GM19455 (cell line): ENCODE results near the gene OR52K2.
"Not testable (repeated sequence)": the region's sequence is repeated elsewhere in the genome, so short reads cannot be mapped to it uniquely, and the experiment has no call there.

Source experiments
- ATAC-seq: cut with Tn5 transposase; IDR thresholded peaks from one replicate; pipeline ENCODE4 v1.9.1; 2021; ENCODE audit not compliant: unreplicated experiment

The OR52K2 gene

DNA sequence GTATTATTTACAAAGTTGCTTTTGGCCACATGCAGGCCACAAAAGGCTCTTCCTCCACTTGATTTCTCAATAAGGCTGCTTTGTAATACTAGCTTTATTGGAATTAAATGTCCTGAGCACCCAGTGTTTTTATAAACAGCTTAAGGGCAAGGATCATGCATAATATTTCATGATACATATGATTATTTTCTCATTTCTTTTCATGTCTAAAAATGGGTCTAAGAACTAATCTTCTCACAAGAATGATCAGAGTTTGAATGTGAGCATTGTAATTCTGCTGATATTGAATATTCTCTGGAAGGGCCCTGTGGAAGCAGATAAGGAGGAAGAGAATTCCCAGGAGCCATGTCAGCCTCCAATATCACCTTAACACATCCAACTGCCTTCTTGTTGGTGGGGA is at the start of gene OR52K2:
TSS of gene OR52K2 (plus strand) at position 301 of the 400 bp plus-strand sequence. CDS start at position 346, 45 bp downstream.
- ATAC-seq, result no peak

DNA sequence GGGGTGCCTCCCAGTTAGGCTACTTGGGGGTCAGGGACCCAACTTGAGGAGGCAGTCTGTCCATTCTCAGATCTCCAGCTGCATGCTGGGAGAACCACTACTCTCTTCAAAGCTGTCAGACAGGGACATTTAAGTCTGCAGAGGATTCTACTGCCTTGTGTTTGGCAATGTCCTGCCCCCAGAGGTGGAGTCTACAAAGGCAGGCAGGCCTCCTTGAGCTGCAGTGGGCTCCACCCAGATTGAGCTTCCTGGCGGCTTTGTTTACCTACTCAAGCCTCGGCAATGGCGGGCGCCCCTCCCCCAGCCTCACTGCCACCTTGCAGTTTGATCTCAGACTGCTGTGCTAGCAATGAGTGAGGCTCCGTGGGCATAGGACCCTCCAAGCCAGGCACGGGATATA is 42.9 kb upstream of the OR52K2 start:
- not testable (repeated sequence) for ATAC-seq

DNA sequence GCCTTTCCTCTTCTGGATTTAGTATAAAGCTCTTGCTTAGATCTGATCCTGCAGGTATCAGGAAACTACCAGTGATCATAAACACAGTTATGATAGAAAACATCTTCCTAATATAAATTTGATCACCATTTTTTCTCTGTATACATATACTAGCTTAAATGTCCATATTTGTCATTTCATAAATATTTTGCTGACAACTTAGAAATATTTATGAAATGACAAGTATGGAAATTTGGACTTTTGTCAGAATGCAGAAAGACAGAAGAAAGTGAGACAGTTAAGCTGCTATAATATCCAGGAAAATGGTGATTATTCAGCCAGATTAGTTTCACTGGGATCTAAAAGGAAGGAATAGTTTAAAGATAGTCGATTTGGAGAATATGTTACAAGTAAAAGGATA is 32.8 kb upstream of the OR52K2 start:
- no peak for ATAC-seq

DNA sequence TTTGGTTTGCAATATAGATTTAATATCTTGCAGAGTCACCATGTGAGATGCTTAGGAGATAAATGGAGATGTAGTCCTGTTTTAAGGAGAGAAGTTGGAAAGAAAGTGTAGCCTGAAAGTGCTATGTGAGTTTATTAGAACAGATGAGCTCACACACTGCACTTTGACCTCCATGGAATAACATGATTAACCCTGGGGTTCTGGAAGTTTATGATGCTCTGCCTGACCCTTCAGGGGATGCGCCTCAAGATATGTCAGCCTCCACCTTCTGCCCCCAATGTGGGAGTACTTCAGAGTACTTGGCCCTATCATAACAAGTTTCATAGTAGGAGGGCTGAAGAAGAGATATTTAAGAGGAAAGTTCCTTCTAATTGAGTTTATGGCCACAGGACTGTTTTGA is 32.3 kb upstream of the OR52K2 start:
- no peak for ATAC-seq

DNA sequence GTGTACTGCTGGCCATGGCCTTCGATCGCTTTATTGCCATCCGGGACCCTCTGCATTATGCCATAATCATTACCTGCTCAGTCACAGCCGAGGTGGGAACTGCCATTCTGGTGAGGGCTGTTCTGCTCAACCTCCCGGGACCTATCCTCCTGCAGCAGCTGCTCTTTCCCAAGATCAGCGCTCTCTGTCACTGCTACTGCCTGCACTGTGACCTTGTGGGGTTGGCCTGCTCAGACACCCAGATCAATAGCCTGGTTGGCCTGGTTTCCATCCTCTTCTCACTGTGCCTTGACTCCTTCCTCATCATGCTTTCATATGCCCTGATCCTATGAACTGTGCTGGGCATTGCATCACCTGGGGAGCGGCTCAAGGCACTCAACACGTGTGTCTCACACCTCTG is 30.7 kb upstream of the OR52K2 start:
- no peak for ATAC-seq

DNA sequence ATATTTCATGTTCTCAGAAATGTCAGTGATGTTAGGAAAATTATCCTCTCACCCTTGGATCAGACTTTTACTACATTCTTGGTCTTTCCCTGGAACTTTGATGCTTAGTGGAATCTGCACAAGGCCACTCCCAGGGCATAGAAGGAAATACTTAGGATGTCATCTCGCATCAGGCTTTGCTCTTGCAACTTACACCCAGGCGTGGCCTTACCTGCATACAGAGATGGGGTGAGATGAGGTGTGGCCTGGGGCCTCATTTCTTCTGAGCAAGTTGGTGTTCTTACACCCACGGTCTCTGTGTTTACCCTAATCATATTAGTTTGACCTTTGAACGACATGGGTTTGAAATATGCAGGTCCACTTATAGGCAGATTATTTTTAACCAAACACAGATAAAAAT is 19.0 kb upstream of the OR52K2 start:
- ATAC-seq, result no peak

DNA sequence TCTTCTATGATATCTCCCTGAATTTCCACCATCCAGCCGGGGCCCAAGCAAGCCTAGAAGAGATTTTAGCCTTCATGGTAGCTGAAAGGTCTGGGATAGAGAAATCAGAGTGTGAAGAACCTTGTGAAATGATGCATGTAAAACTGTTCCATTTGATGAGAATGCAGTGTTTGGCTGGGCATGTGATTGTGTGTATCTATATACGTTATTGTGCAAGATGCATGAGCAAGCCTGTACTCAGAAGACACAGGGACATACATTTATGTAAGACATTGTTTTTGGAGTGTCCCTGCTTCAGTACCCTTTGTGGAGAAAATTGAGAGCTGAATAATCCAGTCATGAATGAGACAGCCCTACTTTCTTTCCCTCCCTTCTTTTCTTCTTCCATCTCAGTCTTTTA is 15.2 kb upstream of the OR52K2 start:
- ATAC-seq, result no peak

DNA sequence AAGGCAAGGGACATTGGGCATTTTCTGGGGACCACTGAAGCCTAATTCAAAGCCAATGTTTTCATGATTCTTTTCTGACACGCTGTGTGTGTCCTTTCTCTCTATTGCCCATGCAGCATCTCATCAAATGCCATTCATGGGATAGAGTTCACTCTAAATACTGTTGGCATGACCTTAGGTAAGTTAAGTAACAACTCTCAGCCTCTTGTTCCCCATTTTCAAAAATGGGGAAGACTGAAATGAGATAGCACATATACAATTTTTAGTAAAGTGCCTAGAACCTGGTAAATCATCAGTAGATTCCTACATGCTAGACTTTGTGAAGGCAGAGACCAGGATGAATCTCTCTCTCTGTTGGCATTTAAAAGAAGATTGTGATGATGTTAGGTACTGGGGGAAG is 12.7 kb upstream of the OR52K2 start:
- ATAC-seq, result no peak

DNA sequence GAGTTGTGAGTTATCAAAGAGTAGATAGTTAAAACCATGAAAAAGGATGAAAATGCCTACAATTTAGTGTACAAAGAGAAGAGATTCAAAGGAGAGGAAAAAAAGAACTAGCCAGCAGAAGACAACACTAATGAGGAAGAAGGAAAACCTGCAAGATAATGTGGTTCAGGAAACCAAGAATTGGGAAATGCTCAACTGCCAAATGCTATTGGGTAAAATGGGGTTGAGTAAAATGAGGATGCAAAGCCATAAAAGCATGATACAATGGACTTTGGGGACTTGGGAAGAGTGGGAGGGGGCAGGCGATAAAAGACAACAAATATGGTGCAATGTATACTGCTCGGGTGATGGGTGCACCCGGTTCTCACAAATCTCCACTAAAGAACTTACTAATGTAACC is 7.6 kb upstream of the OR52K2 start:
- no peak for ATAC-seq

DNA sequence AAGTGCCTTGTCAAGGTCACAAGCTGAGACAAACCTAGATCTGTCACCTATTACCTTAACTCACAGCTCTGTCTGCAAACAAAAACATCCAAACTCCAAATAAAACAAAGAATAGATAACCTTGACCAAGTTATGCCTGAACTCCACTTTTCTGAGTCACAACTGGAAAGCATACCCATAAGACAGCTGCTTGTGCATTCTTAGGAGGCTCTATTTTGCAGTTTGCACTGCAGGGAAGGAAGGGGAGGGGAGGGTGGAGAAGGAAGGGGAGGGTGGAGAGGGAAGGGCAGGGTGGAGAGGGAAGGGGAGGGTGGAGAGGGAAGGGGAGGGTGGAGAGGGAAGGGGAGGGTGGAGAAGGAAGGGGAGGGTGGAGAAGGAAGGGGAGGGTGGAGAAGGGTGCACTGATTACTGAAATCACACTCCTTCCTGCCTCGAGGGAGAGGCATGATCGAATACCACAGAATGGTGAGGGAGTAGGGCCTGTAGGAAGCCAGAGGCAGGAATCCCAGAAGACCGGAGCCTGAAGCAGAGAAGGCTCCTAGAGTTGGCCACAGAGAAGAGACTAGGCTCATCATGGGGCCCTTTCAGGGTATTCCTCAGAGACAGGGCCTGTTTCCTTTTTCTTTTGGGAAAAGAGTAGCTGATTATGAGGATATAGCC is 5.7 kb upstream of the OR52K2 start:
- ATAC-seq, result no peak

DNA sequence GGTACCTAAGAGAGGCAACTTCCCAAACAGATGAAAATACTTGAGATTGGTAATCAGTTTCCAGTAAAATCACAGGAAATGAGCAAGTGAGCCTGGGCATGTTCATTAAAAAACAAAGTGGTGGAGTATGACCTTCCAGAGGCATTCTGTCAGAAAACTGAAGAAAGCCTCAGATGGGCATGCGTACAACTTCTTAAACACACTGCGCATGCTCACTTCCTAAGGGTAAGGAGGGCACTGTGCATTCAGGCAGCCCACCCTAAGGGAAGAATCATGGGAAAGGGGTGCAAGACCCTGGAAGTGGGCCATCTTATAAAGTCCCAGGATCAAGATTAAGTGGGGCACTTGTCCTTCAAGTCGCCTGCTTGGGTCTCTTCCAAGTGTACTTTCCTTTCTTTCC is 4.0 kb downstream of the OR52K2 start:
- ATAC-seq, result no peak

DNA sequence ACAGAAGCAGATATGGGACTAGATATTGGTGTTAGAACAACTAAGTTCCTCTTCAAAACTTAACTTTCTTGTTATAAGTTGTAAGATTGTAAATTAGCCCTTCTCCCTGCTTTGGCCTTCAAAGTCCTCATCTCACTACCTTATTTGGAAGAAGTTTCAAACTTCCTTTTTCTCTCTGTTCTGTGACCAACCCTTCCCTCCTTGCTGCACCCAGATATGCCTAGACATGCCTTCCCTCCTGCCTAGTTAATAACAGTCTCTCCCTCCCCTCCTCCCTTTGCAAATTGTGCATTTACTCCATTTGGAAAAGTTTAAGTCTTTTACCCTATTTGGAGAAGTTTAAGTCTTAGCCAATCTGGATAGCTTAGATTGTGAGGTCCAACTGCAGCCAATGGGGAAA is 4.9 kb downstream of the OR52K2 start:
- ATAC-seq, result no peak

DNA sequence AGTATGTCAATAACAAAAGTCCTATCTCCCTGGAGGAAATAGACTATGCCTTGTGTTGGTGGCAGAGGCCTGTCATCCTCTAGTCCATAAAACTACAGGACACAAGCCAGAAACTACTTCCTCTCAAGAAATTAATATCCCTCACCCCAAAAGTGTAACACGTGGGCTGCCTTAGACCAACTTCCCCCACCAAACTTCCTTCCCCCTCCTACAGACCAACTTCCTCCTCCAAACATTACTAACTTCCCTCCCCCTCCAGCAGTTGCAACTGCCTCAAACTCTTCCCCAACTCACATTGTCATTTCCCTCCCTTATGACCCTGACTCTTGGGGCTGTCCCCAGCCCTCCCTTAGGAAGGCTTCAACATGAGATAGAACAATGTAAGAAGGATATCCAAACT is 6.3 kb downstream of the OR52K2 start:
- ATAC-seq, result no peak

DNA sequence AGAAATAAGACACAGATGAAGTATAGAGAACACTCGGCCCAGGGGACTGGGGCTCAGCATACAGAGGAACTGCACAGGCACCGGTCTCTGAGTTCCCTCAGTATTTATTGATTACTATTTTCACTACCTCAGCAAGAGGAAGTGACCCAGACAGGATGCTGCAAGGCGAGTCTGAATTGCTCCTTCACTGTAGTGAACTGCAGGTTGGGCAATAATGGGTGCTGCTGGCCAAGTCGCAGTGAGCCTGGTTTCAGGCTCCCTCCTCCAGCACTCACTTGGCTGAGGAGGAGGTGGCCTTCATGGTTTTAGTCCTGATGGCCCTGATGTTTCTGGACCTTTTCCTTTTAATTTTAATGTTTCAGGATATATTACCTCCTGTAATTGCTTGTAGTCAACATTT is 10.4 kb downstream of the OR52K2 start:
- peak; percentile 84 for ATAC-seq

DNA sequence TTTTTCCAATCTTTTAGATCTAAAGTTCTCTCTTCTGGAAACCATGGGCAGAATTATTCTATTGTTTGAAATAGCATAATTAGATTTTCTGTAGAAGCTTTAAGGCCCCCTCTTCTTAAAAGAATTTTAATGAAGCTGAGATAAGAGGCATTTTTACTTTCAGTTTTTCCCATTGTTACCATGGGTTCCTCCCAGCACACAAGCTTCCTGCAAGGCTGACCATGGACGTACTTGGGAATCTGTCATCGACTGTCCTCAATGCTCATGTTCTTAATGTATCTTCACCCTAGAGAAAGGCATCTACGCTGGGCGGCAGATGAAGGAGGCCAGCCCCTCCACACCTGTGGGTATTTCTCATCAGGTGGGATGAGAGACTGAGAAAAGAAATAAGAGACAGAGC is 11.1 kb downstream of the OR52K2 start:
- no peak for ATAC-seq

DNA sequence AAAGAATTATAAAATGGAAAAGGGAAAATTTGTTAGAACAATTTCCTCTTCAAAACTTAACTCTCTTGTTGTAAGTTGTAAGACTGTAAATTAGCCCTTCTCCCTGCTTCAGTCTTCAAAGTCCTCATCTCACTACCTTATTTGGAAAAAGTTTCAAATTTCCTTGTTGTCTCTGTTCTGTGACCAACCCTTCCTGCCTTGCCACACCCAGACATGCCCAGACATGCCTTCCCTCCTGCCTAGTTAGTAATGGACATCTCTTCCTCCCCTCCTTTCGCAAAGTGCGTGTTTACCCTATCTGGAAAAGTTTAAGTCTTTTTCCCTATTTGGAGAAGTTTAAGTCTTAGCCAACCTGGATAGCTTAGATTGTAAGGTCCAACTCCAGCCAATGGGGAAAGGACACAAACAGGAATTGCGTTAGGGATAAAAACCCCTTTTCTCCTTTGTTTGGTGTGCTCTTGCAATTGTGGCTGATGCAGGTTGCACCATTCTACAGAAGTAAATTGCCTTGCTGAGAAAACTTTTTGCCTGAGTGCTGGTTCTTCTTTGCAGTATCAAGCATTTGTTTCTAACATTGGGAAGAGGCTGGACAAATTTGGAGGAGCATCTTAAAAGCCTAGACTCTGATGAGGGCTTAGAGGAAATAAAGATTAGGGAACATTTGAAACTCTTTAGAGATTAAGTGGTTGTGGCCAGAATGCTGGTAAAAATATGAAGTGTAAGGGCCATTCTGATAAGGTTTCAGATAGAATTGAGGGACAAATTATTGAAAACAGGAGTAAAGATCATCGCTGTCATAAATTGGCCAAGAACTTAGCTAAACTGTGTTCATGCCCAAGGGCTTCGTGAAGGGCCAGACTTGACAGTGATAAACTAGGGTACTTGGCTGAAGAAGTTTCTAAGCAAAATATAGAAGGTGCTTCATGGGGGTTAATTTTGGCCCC is 15.4 kb downstream of the OR52K2 start:
- ATAC-seq, result no peak

DNA sequence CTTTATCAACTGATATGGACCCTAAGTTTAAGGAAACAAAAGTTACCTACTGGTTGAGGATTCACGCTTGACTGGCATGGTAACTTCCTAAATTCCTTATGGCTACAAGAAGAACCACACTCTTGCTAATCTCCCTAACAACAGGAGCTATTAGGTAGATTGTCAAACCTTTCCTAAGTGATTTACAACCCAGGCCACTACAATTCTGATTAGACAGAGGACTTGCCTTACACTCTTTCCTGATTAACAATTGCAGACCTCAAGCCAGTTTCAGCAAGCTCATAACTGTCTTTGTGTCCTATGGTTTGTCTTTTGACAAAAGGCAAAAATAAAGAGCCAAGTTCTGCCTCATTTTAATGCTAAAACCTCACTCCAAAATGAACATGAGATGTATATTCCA is 16.3 kb downstream of the OR52K2 start:
- ATAC-seq, result no peak

DNA sequence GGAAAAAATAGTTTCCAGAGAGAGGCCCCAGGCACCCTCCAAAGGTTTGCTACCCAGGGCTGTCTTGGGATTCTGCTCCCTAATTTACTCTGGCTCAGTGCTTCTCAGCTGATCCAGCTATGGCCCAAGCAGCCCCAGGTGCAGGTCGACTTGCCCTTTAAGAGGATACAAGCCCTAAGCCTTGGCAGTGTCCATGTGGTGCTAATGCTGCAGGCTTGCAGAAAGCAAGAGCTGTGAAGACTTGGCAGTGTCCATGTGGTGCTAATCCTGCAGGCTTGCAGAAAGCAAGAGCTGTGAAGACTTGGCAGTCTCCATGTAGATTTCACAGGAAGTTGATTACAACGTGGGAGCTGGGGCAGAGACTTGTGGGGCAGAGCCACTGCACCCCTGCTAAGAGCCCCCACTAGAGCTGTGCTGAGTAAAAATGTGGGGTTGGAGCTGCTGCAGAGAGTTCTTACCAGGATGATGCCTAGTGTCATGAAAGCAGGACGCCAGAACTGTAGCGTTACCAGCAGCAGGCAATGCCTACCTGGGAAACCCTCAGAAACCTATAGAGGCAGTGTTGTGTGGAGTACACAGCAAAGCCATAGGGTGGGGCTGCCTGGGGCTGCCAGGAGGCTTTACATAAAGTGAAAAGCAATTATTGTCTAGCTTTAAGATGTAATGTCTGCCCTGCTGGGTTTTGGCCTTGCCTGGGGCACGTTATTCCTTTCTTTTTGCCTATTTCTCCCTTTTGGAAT is 17.2 kb downstream of the OR52K2 start:
- ATAC-seq, result no peak

DNA sequence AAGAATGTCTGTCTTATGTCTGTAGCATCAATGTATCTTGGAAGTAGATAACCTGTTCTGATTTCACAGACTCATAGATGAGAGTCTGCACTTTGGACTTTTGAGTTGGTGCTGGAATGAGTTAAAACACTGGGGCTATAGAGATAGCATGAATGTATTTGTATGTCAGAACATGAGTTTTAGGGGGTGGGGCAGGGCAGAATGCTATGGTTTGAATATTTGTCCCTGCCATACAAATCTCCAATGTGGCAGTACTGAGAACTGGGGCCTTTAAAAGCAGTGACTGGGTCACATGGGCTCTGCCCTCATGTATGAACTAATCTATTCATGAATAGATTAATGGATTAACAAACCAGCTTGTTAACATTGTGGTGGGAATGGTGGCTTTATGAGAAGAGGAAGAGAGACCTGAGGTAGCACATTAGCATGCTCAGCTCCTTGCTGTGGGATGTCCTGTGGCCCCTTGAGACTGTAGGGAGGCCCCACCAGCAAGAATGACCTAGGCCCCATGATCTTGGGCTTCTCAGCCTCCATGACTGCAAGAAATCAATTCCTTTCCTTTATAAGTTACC is 17.9 kb downstream of the OR52K2 start:
- ATAC-seq, result no peak

DNA sequence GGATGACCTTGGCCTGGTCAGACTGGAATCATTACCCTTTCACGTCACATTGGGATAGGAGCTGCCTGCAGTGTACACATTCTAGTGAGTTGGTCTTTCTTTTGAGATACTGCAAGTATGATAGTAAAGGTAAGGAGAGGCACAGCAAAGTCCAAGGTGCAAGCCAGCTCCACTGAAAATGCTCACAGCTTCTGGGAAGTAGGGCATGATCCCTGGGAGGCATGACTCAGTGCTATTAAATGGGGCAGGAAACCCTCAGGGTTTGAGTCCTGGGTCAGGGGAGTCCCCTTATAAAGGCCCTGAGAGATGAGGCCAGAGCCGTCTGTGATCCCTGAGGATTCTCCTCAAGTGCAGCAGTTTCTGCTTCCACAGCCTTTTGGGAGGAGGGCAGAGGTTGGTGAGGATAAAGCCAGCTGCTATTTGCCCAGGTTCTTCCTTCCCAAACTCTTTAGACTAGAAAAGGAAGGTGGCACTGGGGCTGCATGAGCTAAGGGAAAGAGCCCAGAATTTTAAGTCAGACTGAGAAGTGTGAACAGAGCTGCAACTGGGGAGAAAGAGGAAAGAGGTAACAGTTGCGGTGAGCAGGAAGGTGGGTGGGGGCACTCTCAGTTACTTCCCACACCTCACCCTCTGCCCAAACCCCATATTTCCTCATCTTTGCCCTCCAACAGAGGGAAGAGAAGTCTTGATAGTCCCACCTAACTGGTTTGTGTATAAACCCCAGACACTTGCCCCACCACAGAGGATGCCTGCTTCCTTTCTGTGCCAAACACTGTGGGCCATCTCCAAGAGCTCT is 18.9 kb downstream of the OR52K2 start:
- no peak for ATAC-seq

DNA sequence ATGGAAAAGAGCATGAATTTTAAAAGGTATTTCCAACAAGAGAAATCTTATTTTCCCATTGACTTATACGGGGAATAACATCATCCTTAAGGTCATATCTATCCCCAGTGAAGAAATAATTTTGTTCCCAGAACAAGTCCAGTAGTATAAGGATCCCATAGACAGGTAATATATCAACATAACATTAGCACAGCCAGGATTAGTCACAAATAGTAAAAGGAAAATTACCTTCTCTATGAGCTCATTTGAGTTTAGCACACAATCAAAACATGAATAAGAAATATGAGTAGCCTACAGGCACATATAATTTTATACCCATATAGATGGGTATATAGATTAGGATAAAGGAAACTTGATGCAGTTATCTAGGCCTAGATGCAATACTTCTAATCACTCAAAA is 30.5 kb downstream of the OR52K2 start:
- no peak for ATAC-seq
